ENCODE results near the gene PYCARD. TPM values are rescaled to one million over a fixed set of nuclear protein-coding genes. Genes with fewer than 3 reads are reported as not detected.

PYCARD gene
- total and polyA plus RNA-seq, 9 of the 15 experiments (the other 6 are each of a cell fraction or from before 2014, with no cell fraction given): 1.3 to 28.4 (median 6.0) TPM

- ChIA-PET CTCF (ENCODE audit: low intra/inter-chr PET ratio) (no interaction called here), POLR2A (interaction anchor here (0.6 to 3.5 kb wide), 10 partner anchors 11 to 230 kb away, joined by 3 to 31 read pairs (median 4); no protein-coding TSS in a partner anchor)
- no TSS peak for BruUV-seq (replicated peaks)
- H3K4me1 ChIP-seq (replicated peaks in 1 of 2; ENCODE audit: control insufficient read depth in 2 of 2, insufficient read depth in 2 of 2, low read length in 2 of 2): peaks cover 18 to 22% of the 10 kb centered on the region in 2 experiments
- in situ Hi-C loops (cut with MboI) (no loop called here), intact Hi-C loops (cut with micrococcal nuclease) (loop anchor here (10.0 kb wide), 1 partner anchor 261 kb away; the partner anchor contains the start of gene ZNF843)
- no peaks in the 10 kb centered on the region for H3K9me3 ChIP-seq (replicated peaks; ENCODE audit: control insufficient read depth, insufficient read depth, low read depth, low read length)
- H3K4me3 ChIP-seq: peak overlapping the region; percentile 81; the same call in 1 of the 2 replicates
- peak overlapping the region; percentile 33; the same call in 1 of the 3 replicates for H3K27ac ChIP-seq (ENCODE audit: extremely low read depth, low read depth, low read length)
- peaks cover 49% of the 10 kb centered on the region for H4K20me1 ChIP-seq (replicated peaks; ENCODE audit: control insufficient read depth, insufficient read depth, low read length)
- FAIRE-seq (no peak), ATAC-seq (no peak), DNase-seq (ENCODE audit: extremely low read depth in 1 of 4, low spot score in 3 of 4) (peak in 1 of 4 experiments; percentile 24)
- H3K27me3 ChIP-seq (ENCODE audit: control insufficient read depth in 2 of 2, insufficient read depth in 2 of 2, low read length in 2 of 2): no peaks in the 10 kb centered on the region; a peak in 1 of 5 replicates
- H2AFZ ChIP-seq (ENCODE audit: low read depth, low read length): no peak overlapping the region
- peak overlapping the region; percentile 8 to 61; a peak in 2 of 4 replicates for H3K9ac ChIP-seq (ENCODE audit: insufficient read depth in 1 of 2, low read depth in 2 of 2, low read length in 2 of 2)
- WGBS (ENCODE audit: insufficient coverage, low coverage, missing lambda C conversion rate): 92% methylated on average over 10 of the region's 10 CpGs
- peaks cover 8% of the 10 kb centered on the region for H3K9me1 ChIP-seq (ENCODE audit: control insufficient read depth, insufficient read depth, low read length)
- H3K79me2 ChIP-seq (ENCODE audit: control insufficient read depth, insufficient read depth, low read length): peaks cover 95% of the 10 kb centered on the region
- peaks cover 76% of the 10 kb centered on the region for H3K36me3 ChIP-seq (ENCODE audit: control insufficient read depth, insufficient read depth, low read length)
- H3K4me2 ChIP-seq (ENCODE audit: insufficient read depth, low read length): peak overlapping the region; percentile 87; the same call in 1 of the 2 replicates
- no peak for TF ChIP-seq MYC (IDR thresholded peaks at IDR 0.05; ENCODE audit: low read depth, low read length)
- no peak for TF ChIP-seq MYC (CRISPR knock-in tag; IDR thresholded peaks at IDR 0.05; ENCODE audit: borderline replicate concordance, low read depth)
- no peak for TF ChIP-seq PREB (CRISPR knock-in tag; IDR thresholded peaks at IDR 0.05)
- 0 out of 4 replicates have a peak, but pooled peaks of 1 of the 2 experiments have one; percentile 18 for TF ChIP-seq FOXA3 (CRISPR knock-in tag; conservative IDR thresholded peaks at IDR 0.05 in 1 of 2, IDR thresholded peaks at IDR 0.05 in 1 of 2)
- no peak for TF ChIP-seq POU5F1 (IDR thresholded peaks at IDR 0.05; ENCODE audit: borderline replicate concordance, low read depth, low read length, partially characterized antibody)
- no peak for TF ChIP-seq ZNF184 (CRISPR knock-in tag; IDR thresholded peaks at IDR 0.05)
- TF ChIP-seq ZNF707 (CRISPR knock-in tag; conservative IDR thresholded peaks at IDR 0.05): no peak
- no peak for TF ChIP-seq TBL1XR1 (IDR thresholded peaks at IDR 0.05; ENCODE audit: low read length in 2 of 2)
- no peak for TF ChIP-seq PPARD (CRISPR knock-in tag; IDR thresholded peaks at IDR 0.05)
- TF ChIP-seq AFF4 (CRISPR knock-in tag; IDR thresholded peaks at IDR 0.05): 0 out of 2 replicates have a peak, but pooled peaks have one; percentile 40
- TF ChIP-seq CREB1 (IDR thresholded peaks at IDR 0.05): no peak; the same call in 1 of the 2 replicates
- no peak for TF ChIP-seq CREB1 (CRISPR knock-in tag; IDR thresholded peaks at IDR 0.05)
- no peak for TF ChIP-seq PTRF (tag; IDR thresholded peaks at IDR 0.05)
Observed at GRCh38 chr16:31183432-31184428, 18.8 kb downstream of the PYCARD start.

All from K562 (cell line).